ENCODE results near the gene SLC45A3. TPM values are rescaled to one million over a fixed set of nuclear protein-coding genes. Genes with fewer than 3 reads are reported as not detected.

Gene SLC45A3
- total RNA-seq, 1 donor, result 1.1 TPM

GRCh38 chr1:205631010-205631767, 49.1 kb downstream of the SLC45A3 start:
- peak overlapping the region; percentile 86 for H3K4me3 ChIP-seq (ENCODE audit: insufficient read depth, low read length)
- H3K27ac ChIP-seq (ENCODE audit: low read depth, low read length), result peak overlapping the region; percentile 80
- no peaks in the 10 kb centered on the region for H3K27me3 ChIP-seq (ENCODE audit: insufficient read depth, low read length)
- H3K4me2 ChIP-seq (ENCODE audit: insufficient read depth, low read length), result peak overlapping the region; percentile 74
- no peaks in the 10 kb centered on the region for H3K36me3 ChIP-seq (ENCODE audit: insufficient read depth, low read length)
- H3K4me1 ChIP-seq (ENCODE audit: insufficient read depth, low read length), result peaks cover 23% of the 10 kb centered on the region
- peak; percentile 91 for DNase-seq (ENCODE audit: insufficient read length, low spot score, missing footprints)
- no peak for TF ChIP-seq CTCF (IDR thresholded peaks at IDR 0.05; ENCODE audit: extremely low read depth, low read depth, low read length)
- no peaks in the 10 kb centered on the region for H3K9me3 ChIP-seq (ENCODE audit: low read depth, low read length)
- no peaks in the 10 kb centered on the region for H4K20me1 ChIP-seq (ENCODE audit: insufficient read depth, low read length)
- peaks cover 46% of the 10 kb centered on the region for H3K79me2 ChIP-seq (ENCODE audit: insufficient read depth, low read length)
- H2AFZ ChIP-seq (ENCODE audit: low read length), result peak overlapping the region; percentile 67

GRCh38 chr1:205630651-205631009, 49.7 kb downstream of the SLC45A3 start:
- Histone ChIP-seq H3K4me3 (ENCODE audit: insufficient read depth, low read length) (peak overlapping the region; percentile 86), H3K4me1 (ENCODE audit: insufficient read depth, low read length) (peaks cover 23% of the 10 kb centered on the region), H3K27ac (ENCODE audit: low read depth, low read length) (peak overlapping the region; percentile 80), H3K27me3 (ENCODE audit: insufficient read depth, low read length) (no peaks in the 10 kb centered on the region), H4K20me1 (ENCODE audit: insufficient read depth, low read length) (no peaks in the 10 kb centered on the region), H2AFZ (ENCODE audit: low read length) (peak overlapping the region; percentile 67), H3K4me2 (ENCODE audit: insufficient read depth, low read length) (peak overlapping the region; percentile 74), H3K9me3 (ENCODE audit: low read depth, low read length) (no peaks in the 10 kb centered on the region), H3K79me2 (ENCODE audit: insufficient read depth, low read length) (peaks cover 51% of the 10 kb centered on the region), H3K36me3 (ENCODE audit: insufficient read depth, low read length) (no peaks in the 10 kb centered on the region)
- peak; percentile 59 for DNase-seq (ENCODE audit: insufficient read length, low spot score, missing footprints)
- TF ChIP-seq CTCF (IDR thresholded peaks at IDR 0.05; ENCODE audit: extremely low read depth, low read depth, low read length), result no peak

GRCh38 chr1:205630241-205630640, 50.1 kb downstream of the SLC45A3 start:
- TF ChIP-seq CTCF (IDR thresholded peaks at IDR 0.05; ENCODE audit: extremely low read depth, low read depth, low read length), result no peak
- Histone ChIP-seq H3K9me3 (ENCODE audit: low read depth, low read length) (no peaks in the 10 kb centered on the region), H3K27me3 (ENCODE audit: insufficient read depth, low read length) (no peaks in the 10 kb centered on the region), H3K4me3 (ENCODE audit: insufficient read depth, low read length) (peak overlapping the region; percentile 86), H3K79me2 (ENCODE audit: insufficient read depth, low read length) (peaks cover 54% of the 10 kb centered on the region), H3K4me1 (ENCODE audit: insufficient read depth, low read length) (peaks cover 23% of the 10 kb centered on the region), H4K20me1 (ENCODE audit: insufficient read depth, low read length) (no peaks in the 10 kb centered on the region), H3K4me2 (ENCODE audit: insufficient read depth, low read length) (peak overlapping the region; percentile 74), H3K27ac (ENCODE audit: low read depth, low read length) (peak overlapping the region; percentile 80), H3K36me3 (ENCODE audit: insufficient read depth, low read length) (no peaks in the 10 kb centered on the region), H2AFZ (ENCODE audit: low read length) (no peak overlapping the region)
- peak; percentile 84 for DNase-seq (ENCODE audit: insufficient read length, low spot score, missing footprints)

GRCh38 chr1:205629751-205630150, 50.6 kb downstream of the SLC45A3 start:
- no peaks in the 10 kb centered on the region for H3K27me3 ChIP-seq (ENCODE audit: insufficient read depth, low read length)
- H4K20me1 ChIP-seq (ENCODE audit: insufficient read depth, low read length), result no peaks in the 10 kb centered on the region
- no peaks in the 10 kb centered on the region for H3K9me3 ChIP-seq (ENCODE audit: low read depth, low read length)
- no peak for DNase-seq (ENCODE audit: insufficient read length, low spot score, missing footprints)
- peaks cover 23% of the 10 kb centered on the region for H3K4me1 ChIP-seq (ENCODE audit: insufficient read depth, low read length)
- H2AFZ ChIP-seq (ENCODE audit: low read length), result no peak overlapping the region
- peaks cover 59% of the 10 kb centered on the region for H3K79me2 ChIP-seq (ENCODE audit: insufficient read depth, low read length)
- peak overlapping the region; percentile 74 for H3K4me2 ChIP-seq (ENCODE audit: insufficient read depth, low read length)
- H3K36me3 ChIP-seq (ENCODE audit: insufficient read depth, low read length), result no peaks in the 10 kb centered on the region
- peak overlapping the region; percentile 80 for H3K27ac ChIP-seq (ENCODE audit: low read depth, low read length)
- no peak overlapping the region for H3K4me3 ChIP-seq (ENCODE audit: insufficient read depth, low read length)
- no peak for TF ChIP-seq CTCF (IDR thresholded peaks at IDR 0.05; ENCODE audit: extremely low read depth, low read depth, low read length)

All from osteoblast (primary cell).